Activated CD4-positive, alpha-beta T cell treated with anti-CD3 and anti-CD28 coated beads for 48 hours (primary cell): ENCODE measurements around the gene ALG10B.
"Not testable (repeated sequence)": the region's sequence is repeated elsewhere in the genome, so short reads cannot be mapped to it uniquely, and the experiment has no call there.

Experiments used
- DNase-seq: peaks from one replicate; pipeline ENCODE4 v3.0.0-alpha.2; 2020

The ALG10B gene, protein sequence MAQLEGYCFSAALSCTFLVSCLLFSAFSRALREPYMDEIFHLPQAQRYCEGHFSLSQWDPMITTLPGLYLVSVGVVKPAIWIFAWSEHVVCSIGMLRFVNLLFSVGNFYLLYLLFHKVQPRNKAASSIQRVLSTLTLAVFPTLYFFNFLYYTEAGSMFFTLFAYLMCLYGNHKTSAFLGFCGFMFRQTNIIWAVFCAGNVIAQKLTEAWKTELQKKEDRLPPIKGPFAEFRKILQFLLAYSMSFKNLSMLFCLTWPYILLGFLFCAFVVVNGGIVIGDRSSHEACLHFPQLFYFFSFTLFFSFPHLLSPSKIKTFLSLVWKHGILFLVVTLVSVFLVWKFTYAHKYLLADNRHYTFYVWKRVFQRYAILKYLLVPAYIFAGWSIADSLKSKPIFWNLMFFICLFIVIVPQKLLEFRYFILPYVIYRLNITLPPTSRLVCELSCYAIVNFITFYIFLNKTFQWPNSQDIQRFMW

DNA sequence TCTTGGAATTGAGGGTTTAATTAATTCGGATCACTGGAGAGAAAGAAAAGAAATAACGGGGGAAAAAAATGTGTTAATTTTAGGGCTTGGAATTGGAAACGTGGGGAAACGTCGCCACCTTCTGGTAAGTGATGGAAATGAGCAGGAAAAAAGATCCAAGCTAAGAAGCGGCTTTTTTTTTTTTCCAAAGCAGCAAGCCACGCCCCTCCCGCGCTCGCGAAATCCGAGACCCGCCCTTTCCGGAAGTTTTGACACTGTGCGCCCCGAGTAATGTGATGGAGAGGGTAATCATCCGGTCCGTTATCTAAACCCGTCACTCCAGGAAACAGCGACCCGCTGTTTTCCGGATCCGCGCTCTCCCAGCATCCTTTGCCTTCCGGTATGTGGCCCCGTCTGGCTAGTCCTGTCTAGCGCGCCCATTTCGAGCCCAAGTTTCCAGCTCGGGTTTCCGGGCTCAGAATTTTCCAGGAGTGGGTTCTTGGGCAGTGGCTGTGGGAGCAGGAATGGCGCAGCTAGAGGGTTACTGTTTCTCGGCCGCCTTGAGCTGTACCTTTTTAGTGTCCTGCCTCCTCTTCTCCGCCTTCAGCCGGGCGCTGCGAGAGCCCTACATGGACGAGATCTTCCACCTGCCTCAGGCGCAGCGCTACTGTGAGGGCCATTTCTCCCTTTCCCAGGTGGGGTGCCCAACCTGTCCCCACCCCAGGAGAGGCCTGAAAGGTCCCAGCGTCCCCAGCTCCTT is at the start of gene ALG10B:
Gene ALG10B (plus strand): TSS at position 384 of the 739 bp plus-strand sequence. CDS start 120 bp downstream, at position 504.
- peak; percentile 93 for DNase-seq

DNA sequence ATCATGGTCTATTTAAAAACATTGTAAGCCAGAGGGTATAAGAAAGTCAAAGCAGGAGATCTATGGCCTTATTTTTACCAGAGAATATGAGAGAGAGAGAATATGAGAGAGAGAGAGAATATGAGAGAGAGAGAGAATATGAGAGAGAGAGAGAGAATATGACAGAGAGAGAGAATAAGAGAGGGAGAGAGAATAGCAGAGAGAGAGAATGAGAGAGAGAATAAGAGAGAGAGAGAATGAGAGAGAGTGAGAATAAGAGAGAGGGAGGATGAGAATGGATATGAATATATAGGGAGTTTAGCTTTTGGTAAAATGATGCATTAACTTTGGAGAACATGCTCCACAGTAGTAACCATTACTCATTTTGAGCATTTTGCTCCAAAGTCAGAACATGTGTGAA is 48.0 kb upstream of the ALG10B start:
- no peak for DNase-seq

DNA sequence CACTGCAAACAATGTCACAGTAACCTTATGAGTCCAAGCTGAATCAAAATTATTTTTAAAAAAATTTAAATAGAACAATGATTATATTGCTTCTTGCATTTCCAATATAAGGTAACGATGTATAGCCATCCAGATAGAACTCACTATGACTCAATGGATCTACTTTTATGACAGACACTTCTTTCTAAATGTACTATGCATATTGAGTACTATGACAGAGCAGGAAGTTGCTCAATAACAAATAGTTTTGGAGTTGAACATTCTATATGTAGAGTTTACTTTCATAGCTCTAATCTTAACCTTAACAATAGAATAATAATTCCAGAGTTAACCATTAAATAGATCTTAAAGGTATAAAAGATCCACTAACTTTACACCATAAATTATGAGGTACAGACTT is 46.7 kb upstream of the ALG10B start:
- DNase-seq = no peak

DNA sequence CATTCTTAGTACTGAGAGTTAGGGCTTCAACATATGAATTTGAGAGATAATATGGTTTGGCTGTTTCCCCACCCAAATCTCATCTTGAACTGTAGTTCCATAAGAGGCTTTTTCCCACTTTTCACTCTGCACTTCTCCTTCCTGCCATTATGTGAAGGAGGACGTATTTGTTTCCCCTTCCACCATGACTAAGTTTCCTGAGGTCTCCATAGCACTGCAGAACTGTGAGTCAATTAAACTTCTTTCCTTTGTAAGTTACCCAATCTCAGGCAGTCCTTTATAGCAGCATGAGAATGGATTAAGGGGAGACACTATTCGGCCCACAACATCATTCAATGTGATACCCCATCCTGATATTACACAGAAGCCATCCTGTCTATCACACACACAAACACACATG is 36.8 kb upstream of the ALG10B start:
- no peak for DNase-seq

DNA sequence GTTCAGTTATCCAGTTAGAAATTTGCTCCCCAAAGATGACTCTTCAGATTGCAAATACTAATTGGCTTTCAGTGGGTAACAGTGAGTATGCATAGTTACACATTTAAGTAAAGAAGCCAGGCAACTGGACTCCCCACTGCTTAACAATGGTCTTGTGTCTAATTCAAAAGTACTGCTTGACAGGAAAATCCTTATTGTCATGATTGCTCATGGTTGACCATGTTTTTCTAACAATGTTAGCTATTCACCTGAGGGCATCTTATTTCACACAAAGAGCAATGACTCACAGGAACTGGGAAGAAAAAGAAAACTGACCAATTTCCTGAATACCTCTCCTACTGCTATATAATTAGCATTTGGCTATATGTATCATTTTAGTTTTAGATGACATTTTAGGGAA is 33.7 kb upstream of the ALG10B start:
- DNase-seq = no peak

DNA sequence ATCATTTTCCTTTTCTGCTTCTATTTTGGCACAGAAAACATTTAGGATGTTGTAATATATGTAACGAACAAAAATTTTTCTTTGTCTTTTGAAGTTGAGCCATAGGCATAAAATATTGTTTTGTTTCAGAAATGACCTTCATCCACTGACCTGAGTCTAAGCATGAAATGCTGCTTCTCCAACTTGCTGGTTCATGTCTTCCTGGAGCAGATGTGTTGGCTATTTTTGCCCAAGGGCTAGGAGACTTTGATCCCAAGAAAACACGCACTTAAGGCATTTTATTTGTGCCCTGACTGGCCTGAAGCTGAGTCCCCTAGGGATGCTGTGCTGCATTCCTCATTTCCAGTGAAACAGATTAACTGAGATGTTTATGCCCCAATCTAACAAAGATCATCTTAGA is 27.2 kb upstream of the ALG10B start:
- no peak for DNase-seq

DNA sequence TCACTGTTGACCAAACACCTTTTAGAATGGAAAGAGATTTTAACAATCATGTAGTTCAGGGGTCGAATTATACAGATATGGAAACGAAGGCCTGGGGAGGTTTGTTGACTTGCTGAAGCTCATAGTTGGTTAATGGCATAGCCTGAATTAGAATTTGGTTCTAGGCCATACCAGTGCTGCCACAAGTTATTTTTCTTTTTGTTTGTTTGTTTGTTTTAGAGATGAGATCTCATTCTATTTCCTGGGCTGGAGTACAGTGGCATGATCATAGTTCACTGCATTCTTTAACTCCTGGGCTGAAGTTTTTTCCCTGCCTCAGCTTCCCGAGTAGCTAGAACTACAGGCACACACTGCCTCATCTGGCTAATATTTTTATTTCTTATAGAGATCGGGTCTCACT is 25.4 kb upstream of the ALG10B start:
- no peak for DNase-seq

DNA sequence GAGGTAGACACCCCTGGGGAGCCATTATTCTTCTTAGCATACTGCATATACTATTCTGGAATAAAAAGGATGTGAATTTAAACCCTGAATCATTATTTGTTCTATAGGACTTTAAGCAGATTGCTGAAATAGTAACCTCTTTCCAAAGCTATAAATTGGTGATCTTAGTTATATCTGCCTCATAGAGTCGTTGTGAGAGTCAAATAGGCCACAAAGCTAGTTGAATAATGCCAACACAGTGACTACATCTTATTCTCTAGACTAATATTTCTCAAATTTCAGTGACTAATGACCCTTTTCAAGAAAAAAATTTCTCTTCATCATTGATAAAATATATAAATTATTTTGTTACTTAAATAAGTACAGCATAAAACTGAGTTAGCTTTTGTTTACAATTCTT is 13.6 kb upstream of the ALG10B start:
- DNase-seq = not testable (repeated sequence)

DNA sequence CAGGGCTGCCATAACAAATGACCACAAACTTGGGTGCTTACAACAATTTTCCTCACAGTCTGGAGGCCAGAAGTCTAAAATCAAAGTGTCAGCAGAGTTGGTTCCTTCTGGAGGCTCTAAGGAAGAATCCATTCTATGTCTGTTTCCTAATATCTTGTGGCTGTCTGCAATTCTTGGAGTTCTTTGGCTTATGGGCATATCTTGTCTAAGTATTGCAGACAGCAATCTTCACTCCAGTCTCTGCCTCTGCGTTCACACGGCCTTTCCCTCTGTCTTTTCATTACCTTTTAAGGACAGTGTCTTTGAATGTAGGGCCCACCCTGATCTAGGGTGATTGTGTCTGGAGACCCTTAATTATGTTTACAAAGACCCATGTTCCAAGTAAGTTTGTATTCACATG is 5.4 kb downstream of the ALG10B start:
- not testable (repeated sequence) for DNase-seq

DNA sequence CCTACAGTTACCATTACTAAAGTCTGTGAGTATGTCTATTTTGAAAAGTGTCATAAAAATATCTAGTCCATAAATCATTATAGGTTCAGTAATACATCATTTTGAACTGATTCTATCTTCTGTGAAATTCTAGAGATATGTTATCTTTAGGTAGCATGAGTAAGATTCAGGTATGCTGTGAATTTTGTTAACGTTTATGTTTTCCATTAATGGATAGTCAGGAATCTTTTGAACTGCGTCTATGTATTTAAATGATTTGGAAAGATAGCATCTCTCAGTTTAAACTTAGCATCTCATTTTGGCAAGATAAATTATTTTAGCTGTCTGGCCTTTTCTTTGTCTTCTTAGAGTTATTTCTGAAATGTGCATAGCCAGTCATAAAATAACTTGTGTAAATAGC is 8.3 kb downstream of the ALG10B start:
- DNase-seq = no peak

DNA sequence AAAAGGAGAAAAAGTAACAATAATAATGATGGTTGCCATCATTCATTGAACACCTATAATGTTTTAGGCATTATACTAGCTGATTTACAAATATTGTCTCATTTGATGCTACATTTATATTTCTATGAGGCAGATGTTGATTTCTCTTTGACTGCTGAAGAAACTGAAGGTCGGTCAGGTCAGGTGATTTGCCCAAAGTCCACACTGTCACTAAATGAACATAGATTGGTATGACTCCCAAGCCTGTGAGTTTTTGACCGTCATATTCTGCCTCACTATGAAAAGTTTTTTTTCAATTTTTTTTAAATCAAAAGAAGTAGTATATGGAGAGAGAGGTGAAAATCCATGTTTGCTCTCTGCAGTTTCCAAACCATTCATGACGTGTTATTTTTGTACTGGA is 10.8 kb downstream of the ALG10B start:
- no peak for DNase-seq

DNA sequence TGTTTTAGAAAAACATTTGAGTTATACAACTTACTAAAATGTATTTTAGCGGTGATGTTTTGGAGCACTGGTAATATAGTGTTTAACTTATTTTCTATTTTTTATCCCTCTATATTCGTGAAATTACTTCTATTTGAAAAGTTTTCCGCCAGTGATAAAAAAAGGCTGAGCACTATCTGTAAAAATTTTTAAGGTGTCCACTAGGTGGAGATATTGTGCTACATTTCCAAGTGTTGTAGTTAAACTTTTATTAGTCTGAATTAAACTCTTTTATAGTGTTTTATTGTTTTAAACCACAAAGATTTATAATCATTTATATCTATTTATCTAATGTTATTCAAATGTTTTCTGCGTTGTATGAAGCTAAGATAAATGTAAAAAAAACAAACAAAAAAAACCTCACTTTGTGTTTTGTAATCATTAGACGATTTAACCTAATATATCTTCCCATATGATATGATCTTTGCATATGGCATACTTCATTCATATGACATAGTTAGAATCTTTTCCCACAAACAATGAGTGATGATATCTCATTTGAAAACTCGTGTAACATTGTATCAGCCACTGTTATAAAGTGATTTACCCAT is 11.8 kb downstream of the ALG10B start:
- no peak for DNase-seq

DNA sequence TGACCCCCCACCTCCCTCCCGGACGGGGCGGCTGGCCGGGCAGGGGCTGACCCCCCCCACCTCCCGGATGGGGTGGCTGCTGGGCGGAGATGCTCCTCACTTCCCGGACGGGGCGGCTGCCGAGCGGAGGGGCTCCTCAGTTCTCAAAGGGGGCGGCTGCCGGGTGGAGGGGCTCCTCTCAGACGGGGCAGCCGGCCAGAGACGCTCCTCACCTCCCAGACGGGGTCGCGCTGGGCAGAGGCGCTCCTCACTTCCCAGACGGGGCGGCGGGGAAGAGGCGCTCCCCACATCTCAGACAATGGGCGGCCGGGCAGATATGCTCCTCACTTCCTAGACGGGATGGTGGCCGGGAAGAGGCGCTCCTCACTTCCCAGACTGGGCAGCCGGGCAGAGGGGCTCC is 13.8 kb downstream of the ALG10B start:
- DNase-seq = not testable (repeated sequence)

DNA sequence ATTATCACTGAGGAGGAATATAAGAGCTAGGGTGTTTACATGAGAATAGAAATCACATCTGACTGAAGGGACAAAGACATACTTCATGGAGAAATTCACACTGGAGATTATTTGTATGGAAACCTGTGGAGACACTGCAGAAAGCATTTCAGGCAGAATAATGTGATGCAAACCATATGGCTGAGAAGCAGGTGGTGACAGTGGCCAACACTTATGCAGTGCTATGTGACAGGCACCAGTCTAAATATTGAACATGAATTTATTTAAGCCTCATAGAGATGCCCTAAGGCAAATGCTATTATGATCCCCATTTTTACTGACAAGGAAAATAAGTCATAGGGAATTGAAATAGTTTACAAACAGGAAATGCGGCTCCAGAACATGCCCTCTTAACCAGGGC is 16.2 kb downstream of the ALG10B start:
- no peak for DNase-seq

DNA sequence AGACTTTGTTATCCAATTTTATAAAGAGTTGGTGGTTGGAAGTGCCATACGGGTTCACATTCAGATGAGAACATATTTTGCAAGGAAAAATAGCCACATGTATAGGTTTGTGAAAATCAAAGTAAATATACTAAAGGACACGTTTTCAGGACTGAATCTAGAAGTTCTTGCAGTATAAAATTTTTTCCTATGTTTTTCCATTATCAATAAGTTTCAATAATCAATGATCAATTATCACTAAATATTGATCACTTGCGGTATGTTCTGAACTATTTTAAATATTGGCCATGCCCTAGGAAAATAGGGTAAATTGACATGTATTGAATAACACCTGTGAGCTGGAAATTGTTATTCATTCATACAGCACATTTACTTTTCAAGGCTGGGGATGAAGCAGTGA is 25.9 kb downstream of the ALG10B start:
- no peak for DNase-seq

DNA sequence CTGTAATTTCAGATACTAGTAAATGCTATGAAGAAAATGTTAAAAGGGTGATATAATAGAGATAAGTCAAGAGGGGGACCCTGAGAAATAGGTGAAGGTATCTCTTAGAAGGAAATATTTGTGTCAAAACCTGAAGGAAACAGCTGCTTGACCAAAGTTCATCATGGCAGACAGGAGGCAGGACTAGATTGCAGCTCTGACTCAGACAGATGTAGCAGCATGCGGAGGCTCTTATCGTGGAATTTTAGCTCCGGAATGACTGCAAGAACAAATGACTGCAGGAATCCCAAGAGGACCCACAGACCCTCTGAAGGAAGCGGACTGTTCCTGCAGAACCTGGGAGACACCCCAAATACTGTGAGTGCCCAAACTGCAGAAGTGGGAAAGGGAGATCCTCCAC is 26.7 kb downstream of the ALG10B start:
- DNase-seq = not testable (repeated sequence)

DNA sequence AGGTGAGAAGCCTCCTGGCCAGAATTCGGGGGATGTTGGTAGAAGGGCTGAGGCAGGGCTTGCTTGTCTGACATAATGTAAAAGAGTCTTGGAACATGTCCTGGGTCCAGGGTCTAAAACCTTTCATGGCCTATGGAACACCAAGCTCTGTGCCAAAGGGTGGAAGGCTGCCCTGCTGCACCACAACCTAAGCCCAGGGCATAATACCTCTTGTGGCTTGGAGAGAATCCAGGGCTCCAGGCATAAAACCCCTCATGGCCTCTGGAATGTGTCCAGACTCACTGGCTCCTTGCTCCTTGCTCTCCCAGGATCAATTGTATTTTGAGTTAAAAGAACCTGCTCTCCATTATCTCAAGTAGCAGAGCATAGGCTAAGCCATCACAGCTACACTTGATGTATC is 27.3 kb downstream of the ALG10B start:
- DNase-seq = not testable (repeated sequence)

DNA sequence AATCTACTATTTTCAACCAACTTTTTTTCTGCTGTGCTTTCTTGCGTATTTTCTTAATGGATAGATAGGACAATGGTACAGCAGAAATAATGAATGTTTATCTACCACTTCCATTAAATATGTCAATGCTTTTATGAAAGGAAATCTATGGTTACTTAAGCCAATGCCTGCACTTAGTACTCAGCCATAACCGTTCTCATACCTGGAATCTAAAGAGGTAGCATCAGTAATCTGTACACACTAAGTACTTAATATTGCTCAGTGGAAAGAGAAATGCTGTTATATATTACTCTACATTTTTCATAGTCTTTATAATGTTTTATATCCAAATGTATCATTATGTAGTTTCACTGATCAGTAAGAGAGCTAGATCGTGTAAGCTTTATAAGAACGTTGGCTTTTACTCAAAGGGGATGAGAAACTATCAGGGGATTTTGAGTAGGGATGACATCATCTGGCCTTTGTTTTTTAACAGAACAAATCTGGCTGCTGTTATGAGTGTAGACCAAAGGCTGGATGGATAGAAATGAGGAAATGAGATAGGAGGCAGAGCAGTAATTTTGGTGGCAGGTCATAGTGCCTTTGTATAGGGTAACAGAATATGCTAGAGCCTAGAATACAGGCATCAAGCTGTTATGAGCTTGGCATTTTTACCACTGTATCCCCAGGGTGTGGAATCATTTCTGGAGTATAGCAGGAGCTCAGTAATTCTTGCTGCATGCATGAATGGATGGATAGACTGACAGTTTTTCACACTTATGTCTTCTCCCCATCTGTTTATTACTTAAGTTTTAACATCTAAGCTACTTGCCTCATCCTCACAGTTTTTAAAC is 34.0 kb downstream of the ALG10B start:
- no peak for DNase-seq

DNA sequence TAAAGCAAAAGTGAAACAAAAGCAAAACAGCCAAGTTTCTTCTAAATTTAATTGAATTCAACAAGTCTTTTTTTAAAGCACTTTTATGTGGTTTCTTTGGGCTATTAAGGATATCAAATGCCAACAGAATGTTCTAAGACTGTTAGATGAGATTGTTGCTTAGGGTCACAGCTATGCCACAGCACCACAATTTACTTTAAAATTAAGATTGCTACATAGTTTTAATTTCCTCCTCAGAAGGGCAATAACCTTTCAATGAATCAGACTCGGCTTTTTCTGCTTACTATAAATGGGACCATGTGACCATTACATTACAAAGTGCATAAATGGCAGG is 34.6 kb downstream of the ALG10B start:
- DNase-seq = not testable (repeated sequence)

DNA sequence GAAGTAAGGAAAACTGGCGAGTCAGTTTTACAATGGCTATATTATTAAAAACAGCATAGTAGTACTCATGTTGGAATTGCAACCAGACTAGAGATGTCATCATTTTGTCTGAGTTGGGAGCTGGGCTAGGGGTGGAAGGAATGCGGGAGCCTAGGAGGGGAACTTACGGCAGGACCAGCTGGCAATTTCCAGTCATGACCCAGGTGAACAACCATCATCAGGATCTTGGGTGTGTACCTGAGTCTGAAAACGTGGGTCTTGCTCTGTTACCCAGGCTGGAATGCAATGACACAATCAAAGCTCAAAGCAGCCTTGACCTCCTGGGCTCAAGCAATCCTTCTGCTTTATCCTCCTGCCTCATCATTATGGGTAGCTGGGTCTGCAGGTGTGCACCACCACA is 50.9 kb downstream of the ALG10B start:
- no peak for DNase-seq

DNA sequence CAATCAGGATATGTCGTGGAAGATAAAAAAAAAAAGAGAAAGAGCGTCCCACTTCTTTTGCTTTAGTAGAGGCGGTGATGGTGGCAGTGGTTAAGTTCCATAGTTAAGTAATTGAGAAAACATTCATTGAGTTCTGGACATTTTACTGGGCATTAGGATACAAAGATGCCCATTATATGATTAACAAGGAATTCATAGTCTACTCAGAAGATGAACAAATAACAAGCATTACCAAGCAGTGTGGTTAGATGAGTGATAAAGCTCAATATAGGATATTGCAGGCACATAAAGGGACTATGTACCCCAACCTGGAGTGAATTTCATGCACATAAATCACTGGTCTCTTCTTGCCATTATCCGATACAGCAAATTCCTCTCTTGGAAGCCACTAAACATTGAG is 53.7 kb downstream of the ALG10B start:
- DNase-seq = no peak

DNA sequence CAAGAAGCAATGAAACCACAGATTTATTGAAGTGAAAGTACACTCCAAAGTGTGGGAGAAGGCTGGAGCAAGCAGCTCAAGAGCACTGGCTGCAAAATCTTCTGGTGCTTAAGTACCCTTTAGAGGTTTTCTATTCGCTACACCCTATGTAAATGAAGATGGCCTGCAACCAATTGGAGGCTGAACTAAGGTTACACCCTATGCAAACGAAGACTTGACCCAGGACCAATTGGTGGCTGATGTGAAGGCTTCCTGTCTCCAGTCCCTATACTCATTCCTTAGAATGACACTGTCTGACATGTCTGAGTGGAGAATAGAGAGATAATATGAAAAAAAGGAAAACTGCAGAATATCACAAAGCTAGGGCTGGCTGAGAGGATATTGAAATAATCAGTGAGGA is 57.2 kb downstream of the ALG10B start:
- DNase-seq = no peak

DNA sequence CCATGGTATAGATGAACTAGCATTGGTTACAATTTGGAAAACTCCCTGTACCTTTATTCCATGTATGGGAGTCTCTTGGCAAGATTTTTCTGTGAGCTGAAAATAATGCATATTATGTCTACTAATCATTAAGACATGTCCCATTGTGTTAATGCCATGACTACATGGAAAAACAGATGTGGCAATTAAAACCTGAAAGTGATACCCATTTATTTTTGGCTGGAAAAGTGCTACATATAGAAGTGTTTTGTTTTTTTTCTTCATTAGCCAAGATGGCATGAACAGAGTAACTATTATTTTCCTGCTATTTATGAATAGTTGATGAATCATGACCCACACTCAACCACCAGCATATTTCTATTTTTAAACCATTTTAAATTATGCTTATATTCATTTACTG is 58.2 kb downstream of the ALG10B start:
- DNase-seq = no peak
